DOHH2 (cell line): ENCODE measurements around the gene LACRT.

Experiments
- H3F3A ChIP-seq: fragments of 200-600 bp; sonication (generic), shearing (Covaris generic); 2 replicates; pipeline ENCODE4 v1.6.0; 2016; ENCODE audit warnings: antibody characterized with exemption, mild to moderate bottlenecking; ENCODE audit not compliant: control insufficient read depth, insufficient read depth
- H3K27ac ChIP-seq: fragments of 200-600 bp; sonication (generic); 2 replicates; pipeline ENCODE4 v1.5.1; 2014; ENCODE audit warnings: low read depth, mild to moderate bottlenecking, low read length, moderate library complexity
- H3K27me3 ChIP-seq: fragments of 200-600 bp; sonication (generic); 2 replicates; pipeline ENCODE4 v1.6.1; 2014; ENCODE audit warnings: mild to moderate bottlenecking, low read length, mixed read lengths; ENCODE audit not compliant: control insufficient read depth
- H3K36me3 ChIP-seq: fragments of 200-600 bp; sonication (generic); 2 replicates; pipeline ENCODE4 v1.6.1; 2014; ENCODE audit warnings: mild to moderate bottlenecking, low read length, moderate library complexity, mixed read lengths; ENCODE audit not compliant: control insufficient read depth
- H3K4me1 ChIP-seq: fragments of 200-600 bp; sonication (generic); 2 replicates; pipeline ENCODE4 v1.6.1; 2014; ENCODE audit warnings: mild to moderate bottlenecking, low read length, mixed read lengths; ENCODE audit not compliant: control insufficient read depth
- H3K4me2 ChIP-seq: fragments of 200-600 bp; sonication (generic); 2 replicates; pipeline ENCODE4 v1.6.0; 2014; ENCODE audit warnings: mild to moderate bottlenecking, low read length, moderate library complexity
- H3K4me3 ChIP-seq: fragments of 200-600 bp; sonication (generic); 2 replicates; pipeline ENCODE4 v1.5.1; 2014; ENCODE audit warnings: mild to moderate bottlenecking, low read length, mixed read lengths
- H3K79me2 ChIP-seq: fragments of 200-600 bp; sonication (generic); 2 replicates; pipeline ENCODE4 v1.6.1; 2014; ENCODE audit warnings: mild to moderate bottlenecking, low read length, mixed read lengths; ENCODE audit not compliant: control insufficient read depth
- H3K9me2 ChIP-seq: fragments of 200-600 bp; sonication (generic); replicated peaks from 2 replicates; pipeline ENCODE4 v1.6.1; 2014; ENCODE audit warnings: mild to moderate bottlenecking, low read length, mixed read lengths; ENCODE audit not compliant: control insufficient read depth
- H3K9me3 ChIP-seq: fragments of 200-600 bp; sonication (generic); 2 replicates; pipeline ENCODE4 v1.6.1; 2014; ENCODE audit warnings: antibody characterized with exemption, low read length, mixed read lengths; ENCODE audit not compliant: control insufficient read depth, insufficient read depth
- H4K20me1 ChIP-seq: fragments of 200-600 bp; sonication (generic); 2 replicates; pipeline ENCODE4 v1.6.0; 2014; ENCODE audit warnings: low read depth, mild to moderate bottlenecking, antibody characterized with exemption, low read length, moderate library complexity; ENCODE audit not compliant: control insufficient read depth, insufficient read depth
- CTCF ChIP-seq: fragments of 200-600 bp; sonication (generic); IDR thresholded peaks from one replicate; pipeline ENCODE4 v1.5.1; 2014; ENCODE audit warnings: antibody characterized with exemption, mild to moderate bottlenecking, low read depth, low read length; ENCODE audit not compliant: poor library complexity, severe bottlenecking
- EZH2phosphoT487 ChIP-seq: fragments of 200-600 bp; sonication (generic); IDR thresholded peaks from 2 replicates; pipeline ENCODE4 v1.6.1; 2017; ENCODE audit warnings: borderline replicate concordance, mild to moderate bottlenecking, antibody characterized with exemption, low read length, moderate library complexity, mixed read lengths

Gene LACRT

GRCh38 chr12:54598970-54599369 lies 35.7 kb downstream of the LACRT start:
- Histone ChIP-seq H3K79me2 (no peaks in the 10 kb centered on the region), H3F3A (no peaks in the 10 kb centered on the region), H3K4me3 (no peak overlapping the region), H3K36me3 (no peaks in the 10 kb centered on the region), H3K4me1 (no peaks in the 10 kb centered on the region), H3K9me3 (no peaks in the 10 kb centered on the region), H3K27ac (no peak overlapping the region), H3K9me2 (no peaks in the 10 kb centered on the region), H4K20me1 (no peaks in the 10 kb centered on the region), H3K4me2 (no peak overlapping the region), H3K27me3 (0 out of 2 replicates have a peak, but pooled peaks cover 2% of the 10 kb centered on the region)
- TF ChIP-seq CTCF (no peak), EZH2phosphoT487 (no peak)

DNA sequence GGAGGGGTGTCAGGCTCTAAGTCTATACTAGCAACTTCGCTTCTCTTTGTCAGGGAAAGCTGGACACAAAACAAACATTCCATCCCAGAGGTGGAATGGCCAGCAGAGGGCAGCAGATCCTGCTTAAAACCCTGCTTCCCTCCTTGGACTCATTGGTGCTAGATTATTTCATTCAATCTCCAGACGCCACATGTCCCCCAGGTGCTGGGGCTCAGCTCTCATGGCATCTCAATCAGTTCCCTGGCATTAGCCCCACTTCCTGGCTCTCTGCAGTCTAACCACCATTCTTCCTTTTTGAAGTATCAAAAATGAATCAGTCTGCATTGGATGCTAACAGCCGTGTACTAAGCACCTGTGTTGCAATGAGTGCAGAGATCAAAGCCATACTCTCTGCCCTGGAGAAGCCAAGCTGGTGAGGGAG lies 38.2 kb downstream of the LACRT start:
- Histone ChIP-seq H3K9me3 (no peaks in the 10 kb centered on the region), H3K27me3 (0 out of 2 replicates have a peak, but pooled peaks cover 5% of the 10 kb centered on the region), H3K4me3 (no peak overlapping the region), H3K27ac (no peak overlapping the region), H3K4me2 (no peak overlapping the region), H3K79me2 (no peaks in the 10 kb centered on the region), H3K9me2 (no peaks in the 10 kb centered on the region), H3K4me1 (no peaks in the 10 kb centered on the region), H4K20me1 (no peaks in the 10 kb centered on the region), H3K36me3 (no peaks in the 10 kb centered on the region), H3F3A (no peaks in the 10 kb centered on the region)
- TF ChIP-seq EZH2phosphoT487: no peak
- peak; percentile 94 for TF ChIP-seq CTCF

- Histone ChIP-seq H3F3A (no peaks in the 10 kb centered on the region), H3K36me3 (no peaks in the 10 kb centered on the region), H3K79me2 (no peaks in the 10 kb centered on the region), H3K9me3 (no peaks in the 10 kb centered on the region), H3K9me2 (no peaks in the 10 kb centered on the region), H3K4me3 (no peak overlapping the region), H3K27me3 (0 out of 2 replicates have a peak, but pooled peaks cover 5% of the 10 kb centered on the region), H4K20me1 (no peaks in the 10 kb centered on the region), H3K4me1 (no peaks in the 10 kb centered on the region), H3K4me2 (no peak overlapping the region), H3K27ac (no peak overlapping the region)
- TF ChIP-seq CTCF (no peak), EZH2phosphoT487 (no peak)
These were observed 39.2 kb downstream of the LACRT start for GRCh38 chr12:54595471-54595870.

GRCh38 chr12:54593725-54594124 lies 41.0 kb downstream of the LACRT start:
- Histone ChIP-seq H3F3A (no peaks in the 10 kb centered on the region), H3K4me3 (no peak overlapping the region), H3K4me2 (no peak overlapping the region), H3K9me3 (no peaks in the 10 kb centered on the region), H3K27me3 (0 out of 2 replicates have a peak, but pooled peaks cover 3% of the 10 kb centered on the region), H3K36me3 (no peaks in the 10 kb centered on the region), H3K79me2 (no peaks in the 10 kb centered on the region), H3K9me2 (no peaks in the 10 kb centered on the region), H3K4me1 (no peaks in the 10 kb centered on the region), H4K20me1 (no peaks in the 10 kb centered on the region), H3K27ac (no peak overlapping the region)
- TF ChIP-seq EZH2phosphoT487 (no peak), CTCF (no peak)
